ENCODE data around the gene AMT.

DNA sequence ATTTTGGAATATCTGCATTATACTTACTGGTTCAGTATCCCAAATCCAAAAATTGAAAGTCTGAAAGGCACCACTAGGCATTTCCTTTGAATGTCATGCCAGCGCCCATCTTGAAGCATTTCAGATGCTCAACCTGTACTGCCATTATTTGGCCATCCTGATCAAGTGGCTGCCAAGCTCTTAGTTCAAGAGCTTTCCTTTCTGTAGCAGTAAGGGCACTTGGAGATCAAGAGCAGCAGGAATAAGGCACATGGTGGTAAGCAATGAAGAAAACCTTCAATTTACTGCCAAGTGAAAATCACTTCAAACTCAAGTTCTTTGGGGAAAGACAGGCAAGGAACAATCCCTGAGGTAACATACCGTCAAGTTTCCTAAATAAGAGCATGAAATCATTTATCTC, 20.5 kb downstream of the AMT start:
- TF ChIP-seq, protein P1, sequence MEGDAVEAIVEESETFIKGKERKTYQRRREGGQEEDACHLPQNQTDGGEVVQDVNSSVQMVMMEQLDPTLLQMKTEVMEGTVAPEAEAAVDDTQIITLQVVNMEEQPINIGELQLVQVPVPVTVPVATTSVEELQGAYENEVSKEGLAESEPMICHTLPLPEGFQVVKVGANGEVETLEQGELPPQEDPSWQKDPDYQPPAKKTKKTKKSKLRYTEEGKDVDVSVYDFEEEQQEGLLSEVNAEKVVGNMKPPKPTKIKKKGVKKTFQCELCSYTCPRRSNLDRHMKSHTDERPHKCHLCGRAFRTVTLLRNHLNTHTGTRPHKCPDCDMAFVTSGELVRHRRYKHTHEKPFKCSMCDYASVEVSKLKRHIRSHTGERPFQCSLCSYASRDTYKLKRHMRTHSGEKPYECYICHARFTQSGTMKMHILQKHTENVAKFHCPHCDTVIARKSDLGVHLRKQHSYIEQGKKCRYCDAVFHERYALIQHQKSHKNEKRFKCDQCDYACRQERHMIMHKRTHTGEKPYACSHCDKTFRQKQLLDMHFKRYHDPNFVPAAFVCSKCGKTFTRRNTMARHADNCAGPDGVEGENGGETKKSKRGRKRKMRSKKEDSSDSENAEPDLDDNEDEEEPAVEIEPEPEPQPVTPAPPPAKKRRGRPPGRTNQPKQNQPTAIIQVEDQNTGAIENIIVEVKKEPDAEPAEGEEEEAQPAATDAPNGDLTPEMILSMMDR (optimal IDR thresholded peaks at IDR 0.05 in 1 of 3, IDR thresholded peaks at IDR 0.05 in 1 of 3, conservative IDR thresholded peaks at IDR 0.05 in 1 of 3; ENCODE audit: extremely low read depth in 1 of 3, insufficient read depth in 2 of 3, low read length in 3 of 3): no peak
- no peak for TF ChIP-seq EZH2 (IDR thresholded peaks at IDR 0.05; ENCODE audit: low read length)

All from keratinocyte (primary cell).